GM18907 (cell line): Measurements from ENCODE around the gene MAGEA2B.
"Not testable (repeated sequence)": the region's sequence is repeated elsewhere in the genome, so short reads cannot be mapped to it uniquely, and the experiment has no call there.

Source experiments
- ATAC-seq: cut with Tn5 transposase; IDR thresholded peaks from one replicate; pipeline ENCODE4 v1.9.1; 2021; ENCODE audit warnings: mild to moderate bottlenecking, moderate library complexity; ENCODE audit not compliant: unreplicated experiment

The MAGEA2B gene

GRCh38 chrX:152713815-152714787, at the start of gene MAGEA2B:
Gene MAGEA2B, plus strand, starts transcription at chrX:152714628. Its CDS starts 2,479 bp downstream, at chrX:152717107.
- not testable (repeated sequence) for ATAC-seq

- ATAC-seq: no peak
Measured at GRCh38 chrX:152674135-152674534, 40.3 kb upstream of the MAGEA2B start.

- not testable (repeated sequence) for ATAC-seq
Measured at GRCh38 chrX:152674652-152675051, 39.8 kb upstream of the MAGEA2B start.

DNA sequence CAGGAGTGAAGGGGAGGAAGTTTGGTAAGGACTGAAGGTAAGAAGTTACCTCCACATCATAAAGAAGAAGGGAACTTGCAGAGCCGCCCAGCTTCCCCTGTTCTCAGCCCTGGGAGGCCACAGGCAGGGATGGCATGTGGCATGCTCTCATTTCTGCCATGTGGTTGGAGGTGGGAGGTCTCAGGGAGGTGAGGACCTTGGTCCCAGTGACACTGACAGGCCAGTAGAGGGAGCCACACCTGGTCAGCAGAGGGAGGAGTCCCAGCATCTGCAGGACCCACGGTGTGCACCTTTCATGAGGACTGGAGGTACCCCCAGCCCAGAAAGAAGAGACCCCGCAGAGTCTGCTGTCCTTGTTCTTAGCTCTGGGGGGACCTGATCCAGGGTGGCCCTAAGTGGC, 33.4 kb upstream of the MAGEA2B start:
- ATAC-seq: peak; percentile 92

DNA sequence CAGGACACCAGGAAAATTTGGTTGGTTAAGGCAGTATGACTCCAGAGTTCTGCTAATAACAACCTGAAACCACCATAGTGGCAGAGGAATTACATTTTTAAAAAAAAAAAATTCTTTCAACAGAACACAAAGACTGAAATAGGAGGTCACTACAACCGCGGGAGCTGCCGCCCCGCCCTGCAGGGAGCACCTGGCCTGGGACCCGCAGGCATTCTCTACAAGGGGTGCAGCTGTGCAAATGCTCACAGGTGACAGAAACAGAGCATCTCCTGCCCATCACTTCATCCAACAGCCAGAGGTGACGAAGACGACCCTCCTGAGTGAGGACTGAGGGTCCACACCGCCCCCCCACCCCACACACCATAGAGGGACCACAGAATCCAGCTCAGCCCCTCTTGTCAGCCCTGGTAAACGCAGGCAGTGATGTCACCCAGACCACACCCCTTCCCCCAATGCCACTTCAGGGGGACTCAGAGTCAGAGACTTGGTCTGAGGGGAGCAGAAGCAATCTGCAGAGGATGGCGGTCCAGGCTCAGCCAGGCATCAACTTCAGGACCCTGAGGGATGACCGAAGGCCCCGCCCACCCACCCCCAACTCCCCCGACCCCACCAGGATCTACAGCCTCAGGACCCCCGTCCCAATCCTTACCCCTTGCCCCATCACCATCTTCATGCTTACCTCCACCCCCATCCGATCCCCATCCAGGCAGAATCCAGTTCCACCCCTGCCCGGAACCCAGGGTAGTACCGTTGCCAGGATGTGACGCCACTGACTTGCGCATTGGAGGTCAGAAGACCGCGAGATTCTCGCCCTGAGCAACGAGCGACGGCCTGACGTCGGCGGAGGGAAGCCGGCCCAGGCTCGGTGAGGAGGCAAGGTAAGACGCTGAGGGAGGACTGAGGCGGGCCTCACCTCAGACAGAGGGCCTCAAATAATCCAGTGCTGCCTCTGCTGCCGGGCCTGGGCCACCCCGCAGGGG, 16.2 kb upstream of the MAGEA2B start, which contains the start of gene MAGEA3:
Gene MAGEA3, plus strand, starts transcription at position 843 of the 980 bp plus-strand sequence. CDS start 2,039 bp downstream, outside the sequence.
- not testable (repeated sequence) for ATAC-seq

DNA sequence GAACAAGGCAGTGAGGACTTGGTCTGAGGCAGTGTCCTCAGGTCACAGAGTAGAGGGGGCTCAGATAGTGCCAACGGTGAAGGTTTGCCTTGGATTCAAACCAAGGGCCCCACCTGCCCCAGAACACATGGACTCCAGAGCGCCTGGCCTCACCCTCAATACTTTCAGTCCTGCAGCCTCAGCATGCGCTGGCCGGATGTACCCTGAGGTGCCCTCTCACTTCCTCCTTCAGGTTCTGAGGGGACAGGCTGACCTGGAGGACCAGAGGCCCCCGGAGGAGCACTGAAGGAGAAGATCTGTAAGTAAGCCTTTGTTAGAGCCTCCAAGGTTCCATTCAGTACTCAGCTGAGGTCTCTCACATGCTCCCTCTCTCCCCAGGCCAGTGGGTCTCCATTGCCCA, 14.0 kb upstream of the MAGEA2B start:
- ATAC-seq: not testable (repeated sequence)

DNA sequence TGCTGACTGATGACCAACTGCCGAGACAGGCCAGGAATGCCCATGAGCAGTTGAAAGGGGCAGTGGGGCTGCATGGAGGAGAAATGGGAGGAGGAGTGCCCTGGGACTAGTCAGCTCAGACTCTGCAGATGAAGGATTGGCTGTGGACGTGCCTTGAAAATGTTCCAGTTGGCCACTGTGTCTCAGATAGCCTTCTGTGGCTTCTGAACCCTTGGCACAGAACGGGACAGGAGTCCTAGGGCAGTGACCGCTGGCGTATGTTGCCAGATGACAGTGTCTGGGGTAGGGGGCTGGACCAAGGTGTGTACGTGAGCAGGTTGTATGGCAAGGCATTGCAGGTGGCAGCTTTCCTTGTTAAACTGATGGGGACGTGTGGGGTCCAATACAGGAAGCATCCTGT, 7.9 kb upstream of the MAGEA2B start:
- not testable (repeated sequence) for ATAC-seq

GRCh38 chrX:152709173-152709572, 5.3 kb upstream of the MAGEA2B start, which contains the start of gene CSAG2:
Gene CSAG2, minus strand, starts transcription at chrX:152709273. Its CDS starts 161 bp downstream, at chrX:152709112.
- ATAC-seq: not testable (repeated sequence)

GRCh38 chrX:152713195-152713594, 1.2 kb upstream of the MAGEA2B start:
- ATAC-seq: peak; percentile 67

GRCh38 chrX:152725409-152725808, 11.0 kb downstream of the MAGEA2B start:
- ATAC-seq: no peak

- ATAC-seq: no peak
Measured at GRCh38 chrX:152733261-152733975, 19.0 kb downstream of the MAGEA2B start, which contains the start of the genes CSAG1 and MAGEA12. Gene CSAG1, minus strand, starts transcription at chrX:152733721. Its CDS starts 1,261 bp downstream, at chrX:152732460. Gene MAGEA12, plus strand, starts transcription at chrX:152733757. Its CDS starts 2,405 bp downstream, at chrX:152736162.

DNA sequence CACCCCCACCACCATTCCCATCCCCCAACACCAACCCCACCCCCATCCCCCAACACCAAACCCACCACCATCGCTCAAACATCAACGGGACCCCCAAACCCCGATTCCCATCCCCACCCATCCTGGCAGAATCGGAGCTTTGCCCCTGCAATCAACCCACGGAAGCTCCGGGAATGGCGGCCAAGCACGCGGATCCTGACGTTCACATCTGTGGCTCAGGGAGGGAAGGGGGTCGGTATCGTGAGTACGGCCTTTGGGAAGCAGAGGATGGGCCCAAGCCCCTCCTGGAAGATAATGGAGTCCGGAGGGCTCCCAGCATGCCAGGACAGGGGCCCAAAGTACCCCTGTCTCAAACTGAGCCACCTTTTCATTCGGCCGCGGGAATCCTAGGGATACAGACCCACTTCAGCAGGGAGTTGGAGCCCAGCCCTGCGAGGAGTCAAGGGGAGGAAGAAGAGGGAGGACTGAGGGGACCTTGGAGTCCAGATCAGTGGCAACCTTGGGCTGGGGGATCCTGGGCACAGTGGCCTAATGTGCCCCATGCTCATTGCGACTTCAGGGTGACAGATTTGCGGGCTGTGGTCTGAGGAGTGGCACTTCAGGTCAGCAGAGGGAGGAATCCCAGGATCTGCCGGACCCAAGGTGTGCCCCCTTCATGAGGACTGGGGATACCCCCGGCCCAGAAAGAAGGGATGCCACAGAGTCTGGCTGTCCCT, 19.9 kb downstream of the MAGEA2B start:
- not testable (repeated sequence) for ATAC-seq

DNA sequence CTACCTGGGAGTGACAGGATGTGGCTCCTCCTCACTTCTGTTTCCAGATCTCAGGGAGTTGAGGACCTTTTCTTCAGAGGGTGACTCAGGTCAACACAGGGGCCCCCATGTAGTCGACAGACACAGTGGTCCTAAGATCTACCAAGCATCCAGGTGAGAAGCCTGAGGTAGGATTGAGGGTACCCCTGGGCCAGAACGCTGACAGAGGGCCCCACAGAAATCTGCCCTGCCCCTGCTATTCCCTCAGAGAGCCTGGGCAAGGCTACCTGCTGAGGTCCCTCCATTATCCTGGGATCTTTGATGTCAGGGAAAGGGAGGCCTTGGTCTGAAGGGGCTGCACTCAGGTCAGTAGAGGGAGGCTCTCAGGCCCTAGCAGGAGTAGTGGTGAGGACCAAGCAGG, 20.7 kb downstream of the MAGEA2B start:
- ATAC-seq: no peak

DNA sequence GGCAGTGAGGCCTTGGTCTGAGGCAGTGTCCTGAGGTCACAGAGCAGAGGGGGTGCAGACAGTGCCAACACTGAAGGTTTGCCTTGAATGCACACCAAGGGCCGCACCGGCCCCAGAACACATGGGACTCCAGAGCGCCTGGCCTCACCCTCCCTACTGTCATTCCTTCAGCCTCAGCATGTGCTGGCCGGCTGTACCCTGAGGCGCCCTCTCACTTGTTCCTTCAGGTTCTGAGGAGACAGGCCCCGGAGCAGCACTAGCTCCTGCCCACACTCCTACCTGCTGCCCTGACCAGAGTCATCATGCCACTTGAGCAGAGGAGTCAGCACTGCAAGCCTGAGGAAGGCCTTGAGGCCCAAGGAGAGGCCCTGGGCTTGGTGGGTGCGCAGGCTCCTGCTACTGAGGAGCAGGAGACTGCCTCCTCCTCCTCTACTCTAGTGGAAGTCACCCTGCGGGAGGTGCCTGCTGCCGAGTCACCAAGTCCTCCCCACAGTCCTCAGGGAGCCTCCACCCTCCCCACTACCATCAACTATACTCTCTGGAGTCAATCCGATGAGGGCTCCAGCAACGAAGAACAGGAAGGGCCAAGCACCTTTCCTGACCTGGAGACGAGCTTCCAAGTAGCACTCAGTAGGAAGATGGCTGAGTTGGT, 21.6 kb downstream of the MAGEA2B start:
- no peak for ATAC-seq

DNA sequence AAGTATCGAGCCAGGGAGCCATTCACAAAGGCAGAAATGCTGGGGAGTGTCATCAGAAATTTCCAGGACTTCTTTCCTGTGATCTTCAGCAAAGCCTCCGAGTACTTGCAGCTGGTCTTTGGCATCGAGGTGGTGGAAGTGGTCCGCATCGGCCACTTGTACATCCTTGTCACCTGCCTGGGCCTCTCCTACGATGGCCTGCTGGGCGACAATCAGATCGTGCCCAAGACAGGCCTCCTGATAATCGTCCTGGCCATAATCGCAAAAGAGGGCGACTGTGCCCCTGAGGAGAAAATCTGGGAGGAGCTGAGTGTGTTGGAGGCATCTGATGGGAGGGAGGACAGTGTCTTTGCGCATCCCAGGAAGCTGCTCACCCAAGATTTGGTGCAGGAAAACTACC, 22.1 kb downstream of the MAGEA2B start:
- not testable (repeated sequence) for ATAC-seq

GRCh38 chrX:152738560-152738959, 24.1 kb downstream of the MAGEA2B start:
- no peak for ATAC-seq

DNA sequence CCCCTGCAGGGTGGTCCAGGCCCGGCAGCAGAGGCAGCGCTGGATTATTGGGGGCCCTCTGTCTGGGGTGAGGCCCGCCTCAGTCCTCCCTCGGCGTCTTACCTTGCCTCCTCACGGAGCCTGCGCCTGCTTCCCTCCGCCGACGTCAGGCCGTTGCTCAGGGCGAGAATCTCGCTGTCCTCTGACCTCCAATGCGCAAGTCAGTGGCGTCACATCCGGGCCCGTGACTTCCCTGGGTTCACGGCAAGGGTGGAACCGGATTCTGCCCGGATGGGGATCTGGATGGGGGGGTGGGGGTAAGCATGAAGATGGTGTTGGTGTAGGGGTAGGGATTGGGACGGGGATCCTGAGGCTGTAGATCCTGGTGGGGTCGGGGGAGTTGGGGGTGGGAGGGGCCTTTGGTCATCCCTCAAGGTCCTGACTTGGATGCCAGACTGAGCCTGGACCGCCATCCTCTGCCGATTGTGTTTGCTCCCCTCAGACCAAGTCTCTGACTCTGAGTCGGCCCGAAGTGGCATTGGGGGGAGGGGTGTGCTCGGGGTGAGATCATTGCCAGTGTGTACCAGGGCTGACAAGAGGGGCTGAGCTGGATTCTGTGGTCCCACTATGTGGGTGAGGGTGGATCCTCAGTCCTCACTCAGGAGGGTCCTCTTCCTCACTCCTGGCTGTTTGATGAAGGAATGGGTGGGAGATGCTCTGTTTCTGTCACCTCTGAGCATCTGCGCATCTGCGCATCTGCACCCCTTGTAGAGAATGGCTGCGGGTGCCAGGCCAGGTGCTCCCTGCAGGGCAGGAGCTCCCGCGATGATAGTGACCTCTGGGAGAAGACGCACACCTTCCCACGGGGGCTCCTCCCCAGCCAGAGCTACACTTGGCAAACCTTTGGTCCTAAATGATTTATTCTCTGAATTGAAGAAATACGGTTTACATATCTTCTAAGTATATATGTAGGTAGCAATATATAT, 39.5 kb downstream of the MAGEA2B start, which contains the start of gene MAGEA2:
Gene MAGEA2, minus strand, starts transcription at position 157 of the 965 bp plus-strand sequence. CDS start 2,479 bp downstream, outside the sequence.
- ATAC-seq: not testable (repeated sequence)
